Measurements from ENCODE around the gene CLDN9. TPM values are rescaled to one million over a fixed set of nuclear protein-coding genes. Genes with fewer than 3 reads are reported as not detected.

The CLDN9 gene
- total and polyA plus RNA-seq, 9 of the 15 experiments (the other 6 are each of a cell fraction or from before 2014, with no cell fraction given), result 0.12 to 0.44 (median 0.22) TPM; not detected in 4

DNA sequence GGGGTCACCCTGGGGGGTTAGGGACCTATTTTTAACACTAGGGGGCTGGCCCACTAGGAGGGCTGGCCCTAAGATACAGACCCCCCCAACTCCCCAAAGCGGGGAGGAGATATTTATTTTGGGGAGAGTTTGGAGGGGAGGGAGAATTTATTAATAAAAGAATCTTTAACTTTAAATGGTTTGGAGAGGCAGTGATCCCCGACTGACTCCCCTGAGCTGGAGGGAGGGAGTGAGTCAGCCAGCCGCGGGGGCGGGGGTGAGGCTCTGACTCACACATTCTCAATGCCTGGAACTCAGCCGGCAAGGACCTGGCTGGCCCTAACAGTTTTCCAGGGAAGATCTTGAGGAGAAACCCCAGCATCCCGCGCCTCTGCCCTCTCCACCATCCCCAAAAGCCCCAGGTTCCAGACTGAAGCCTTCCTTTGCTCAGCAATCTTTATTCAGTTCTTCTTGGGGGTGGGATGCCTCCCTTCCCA lies 9.5 kb downstream of the CLDN9 start (continued):
- peak; percentile 18; the same call in 1 of the 2 replicates for TF ChIP-seq ZBTB7A (IDR thresholded peaks at IDR 0.05; ENCODE audit: borderline replicate concordance, control insufficient read depth, low read depth, low read length)
- peak; percentile 54 for TF ChIP-seq CREM (IDR thresholded peaks at IDR 0.05; ENCODE audit: low read depth)
- no peak for TF ChIP-seq ZNF165 (CRISPR knock-in tag; IDR thresholded peaks at IDR 0.05; ENCODE audit: borderline replicate concordance)
- peak; percentile 52; the same call in 1 of the 2 replicates for TF ChIP-seq XRCC5 (IDR thresholded peaks at IDR 0.05; ENCODE audit: low read depth, low read length)
- no peak for TF ChIP-seq ZNF133 (CRISPR knock-in tag; IDR thresholded peaks at IDR 0.05)
- TF ChIP-seq EP300 (IDR thresholded peaks at IDR 0.05; ENCODE audit: low read length), result peak; percentile 49; the same call in 1 of the 2 replicates
- TF ChIP-seq JUND (IDR thresholded peaks at IDR 0.05; ENCODE audit: borderline replicate concordance, low read depth, low read length), result peak; percentile 99
- peak; percentile 95; the same call in 1 of the 3 replicates for TF ChIP-seq JUND (tag; IDR thresholded peaks at IDR 0.05; ENCODE audit: borderline replicate concordance, low read depth, low read length)
- TF ChIP-seq DPF2 (IDR thresholded peaks at IDR 0.05), result peak; percentile 93
- TF ChIP-seq ZNF518B (CRISPR knock-in tag; IDR thresholded peaks at IDR 0.05), result no peak
- TF ChIP-seq MECOM (CRISPR knock-in tag; IDR thresholded peaks at IDR 0.05), result no peak
- no peak for TF ChIP-seq RBM15 (IDR thresholded peaks at IDR 0.05; ENCODE audit: insufficient read depth, low read length)
- no peak for TF ChIP-seq LARP7 (IDR thresholded peaks at IDR 0.05)
- TF ChIP-seq, protein P1, sequence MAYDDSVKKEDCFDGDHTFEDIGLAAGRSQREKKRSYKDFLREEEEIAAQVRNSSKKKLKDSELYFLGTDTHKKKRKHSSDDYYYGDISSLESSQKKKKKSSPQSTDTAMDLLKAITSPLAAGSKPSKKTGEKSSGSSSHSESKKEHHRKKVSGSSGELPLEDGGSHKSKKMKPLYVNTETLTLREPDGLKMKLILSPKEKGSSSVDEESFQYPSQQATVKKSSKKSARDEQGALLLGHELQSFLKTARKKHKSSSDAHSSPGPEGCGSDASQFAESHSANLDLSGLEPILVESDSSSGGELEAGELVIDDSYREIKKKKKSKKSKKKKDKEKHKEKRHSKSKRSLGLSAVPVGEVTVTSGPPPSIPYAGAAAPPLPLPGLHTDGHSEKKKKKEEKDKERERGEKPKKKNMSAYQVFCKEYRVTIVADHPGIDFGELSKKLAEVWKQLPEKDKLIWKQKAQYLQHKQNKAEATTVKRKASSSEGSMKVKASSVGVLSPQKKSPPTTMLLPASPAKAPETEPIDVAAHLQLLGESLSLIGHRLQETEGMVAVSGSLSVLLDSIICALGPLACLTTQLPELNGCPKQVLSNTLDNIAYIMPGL (CRISPR knock-in tag; IDR thresholded peaks at IDR 0.05), result 0 out of 2 replicates have a peak, but pooled peaks have one; percentile 15
- no peak for TF ChIP-seq ZFP36 (IDR thresholded peaks at IDR 0.05; ENCODE audit: low read depth, low read length, partially characterized antibody)
- TF ChIP-seq FOXA1 (IDR thresholded peaks at IDR 0.05; ENCODE audit: borderline replicate concordance), result no peak
- TF ChIP-seq HDAC8 (tag; IDR thresholded peaks at IDR 0.05), result no peak
- TF ChIP-seq CEBPZ (IDR thresholded peaks at IDR 0.05; ENCODE audit: borderline replicate concordance, low read depth, low read length), result no peak
- no peak for TF ChIP-seq SIN3B (IDR thresholded peaks at IDR 0.05; ENCODE audit: low read depth)
- TF ChIP-seq, protein P2, sequence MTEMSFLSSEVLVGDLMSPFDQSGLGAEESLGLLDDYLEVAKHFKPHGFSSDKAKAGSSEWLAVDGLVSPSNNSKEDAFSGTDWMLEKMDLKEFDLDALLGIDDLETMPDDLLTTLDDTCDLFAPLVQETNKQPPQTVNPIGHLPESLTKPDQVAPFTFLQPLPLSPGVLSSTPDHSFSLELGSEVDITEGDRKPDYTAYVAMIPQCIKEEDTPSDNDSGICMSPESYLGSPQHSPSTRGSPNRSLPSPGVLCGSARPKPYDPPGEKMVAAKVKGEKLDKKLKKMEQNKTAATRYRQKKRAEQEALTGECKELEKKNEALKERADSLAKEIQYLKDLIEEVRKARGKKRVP (CRISPR knock-in tag; IDR thresholded peaks at IDR 0.05), result no peak
- no peak for TF ChIP-seq BACH1 (tag; IDR thresholded peaks at IDR 0.05)
